PC-3 (cell line): ENCODE results near the gene DSCAM. TPM values are rescaled to one million over a fixed set of nuclear protein-coding genes. Genes with fewer than 3 reads are reported as not detected.

ENCODE experiments used
- ATAC-seq: fragments of 200-7000 bp; cut with Tn5 transposase; 2 replicates; pipeline ENCODE4 v1.9.1; 2020; ENCODE audit warnings: mild to moderate bottlenecking, moderate library complexity
- BruUV-seq: library from RNA; stranded (reverse); fragments of 400-500 nt; replicated peaks from 2 replicates; lab custom pipeline; 2021; lab: Mats Ljungman, UMichigan
- CTCF ChIA-PET: fragments of 300-600 bp; sonication (Branson Sonifier 250); formaldehyde crosslinking; loops from one replicate; lab custom pipeline; 2022; ENCODE audit warnings: antibody characterized with exemption; lab: Charles Lee
- POLR2A ChIA-PET: fragments of 300-600 bp; sonication (Branson Sonifier 250); formaldehyde crosslinking; loops from one replicate; lab custom pipeline; 2022; ENCODE audit warnings: antibody characterized with exemption; ENCODE audit not compliant: unreplicated experiment; lab: Charles Lee
- DNase-seq: peaks from one replicate; pipeline ENCODE4 v3.0.0-alpha.2; 2015
- H2AFZ ChIP-seq: fragments of 300-600 bp; sonication (generic); 2 replicates; pipeline ENCODE4 v1.6.0; 2016; ENCODE audit warnings: antibody characterized with exemption, low read length
- H3F3A ChIP-seq: fragments of 300-600 bp; sonication (generic); one replicate; pipeline ENCODE4 v1.6.0; 2017; ENCODE audit warnings: antibody characterized with exemption, low read length, control low read depth, mild to moderate bottlenecking; ENCODE audit not compliant: unreplicated experiment
- H3K27ac ChIP-seq: fragments of 300-600 bp; sonication (generic); 2 replicates; pipeline ENCODE4 v1.5.1; 2016; ENCODE audit warnings: mild to moderate bottlenecking, low read length
- H3K27me3 ChIP-seq: fragments of 300-600 bp; sonication (generic); 2 replicates; pipeline ENCODE4 v1.6.1; 2016; ENCODE audit warnings: low read length, mixed read lengths
- H3K36me3 ChIP-seq: fragments of 300-600 bp; sonication (generic); 2 replicates; pipeline ENCODE4 v1.6.1; 2016; ENCODE audit warnings: low read depth, mixed run types, low read length, mixed read lengths
- H3K4me1 ChIP-seq: fragments of 300-600 bp; sonication (generic); 2 replicates; pipeline ENCODE4 v1.5.1; 2016; ENCODE audit warnings: low read length; ENCODE audit not compliant: insufficient read depth
- H3K4me2 ChIP-seq: fragments of 300-600 bp; sonication (generic); 2 replicates; pipeline ENCODE4 v1.6.0; 2016; ENCODE audit warnings: low read length
- H3K4me3 ChIP-seq: fragments of 300-600 bp; sonication (generic); 2 replicates; pipeline ENCODE4 v1.5.1; 2016; ENCODE audit warnings: mild to moderate bottlenecking, low read length, mixed read lengths
- H3K79me2 ChIP-seq: fragments of 300-600 bp; sonication (generic); 2 replicates; pipeline ENCODE4 v1.6.1; 2017; ENCODE audit warnings: low read length, mixed read lengths
- H3K9ac ChIP-seq: fragments of 300-600 bp; sonication (generic); 2 replicates; pipeline ENCODE4 v1.6.0; 2016; ENCODE audit warnings: mild to moderate bottlenecking, low read length
- H3K9me2 ChIP-seq: fragments of 300-600 bp; sonication (generic); replicated peaks from 2 replicates; pipeline ENCODE4 v1.6.1; 2016; ENCODE audit warnings: mixed run types, low read length, mixed read lengths
- H3K9me3 ChIP-seq: fragments of 300-600 bp; sonication (generic); 2 replicates; pipeline ENCODE4 v1.6.1; 2016; ENCODE audit warnings: low read length, mixed read lengths
- H4K20me1 ChIP-seq: fragments of 300-600 bp; sonication (generic); 2 replicates; pipeline ENCODE4 v1.6.1; 2016; ENCODE audit warnings: low read length, mixed read lengths
- CTCF ChIP-seq: fragments of 300-600 bp; sonication (generic); conservative IDR thresholded peaks from 2 replicates; pipeline ENCODE4 v1.5.1; 2017; ENCODE audit warnings: antibody characterized with exemption, low read depth, mild to moderate bottlenecking, low read length
- EZH2 ChIP-seq: fragments of 300-600 bp; sonication (generic); IDR thresholded peaks from one replicate; pipeline ENCODE4 v1.6.1; 2017; ENCODE audit warnings: antibody characterized with exemption, mild to moderate bottlenecking, low read length; ENCODE audit not compliant: unreplicated experiment
- EZH2phosphoT487 ChIP-seq: fragments of 300-600 bp; sonication (generic); IDR thresholded peaks from 2 replicates; pipeline ENCODE4 v1.6.1; 2018; ENCODE audit warnings: mild to moderate bottlenecking, antibody characterized with exemption, low read length, borderline replicate concordance
- intact Hi-C: fragments of 100-400 bp; cut with micrococcal nuclease; formaldehyde crosslinking; loops from 2 replicates; pipeline ENCODE4 v1.9.0; 2023
- total RNA-seq: library from RNA; depleted of rRNA; stranded (reverse); fragments of >200 nt; gene quantifications from 2 replicates; pipeline ENCODE4 v1.2.3, GENCODE V29; 2014

The DSCAM gene
- total RNA-seq, 1 experiment from 2014 or later, result not detected

DNA sequence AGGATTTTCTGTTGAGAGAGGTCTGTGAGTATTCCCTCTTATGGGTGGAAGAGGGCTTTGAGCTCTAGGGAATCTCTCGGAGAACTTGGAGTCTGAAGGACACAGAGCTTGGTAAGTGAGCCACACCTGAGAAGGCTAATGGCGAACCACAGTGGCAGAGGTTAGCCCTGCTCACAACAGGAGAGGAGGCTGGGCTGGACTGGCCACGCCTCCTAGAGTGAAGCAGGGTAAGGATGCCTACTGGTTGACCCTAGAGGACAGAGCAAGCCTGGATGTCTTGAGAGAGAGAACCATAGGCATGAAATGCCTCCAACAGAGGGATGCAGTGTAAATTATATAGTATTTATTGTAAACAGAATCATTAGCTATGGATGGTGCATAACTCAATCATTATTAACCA, 747.1 kb downstream of the DSCAM start:
- no peak overlapping the region for H2AFZ ChIP-seq
- H3K9me3 ChIP-seq, result peaks cover 39% of the 10 kb centered on the region
- intact Hi-C loops, result no loop called here
- DNase-seq, result no peak
- ChIA-PET CTCF (no interaction called here), POLR2A (no interaction called here)
- no peak overlapping the region for H3K9ac ChIP-seq
- no peaks in the 10 kb centered on the region; the same call in 1 of the 2 replicates for H3K36me3 ChIP-seq
- no peak overlapping the region for H3K4me3 ChIP-seq
- no peaks in the 10 kb centered on the region for H3K4me1 ChIP-seq
- no peak for ATAC-seq
- no peaks in the 10 kb centered on the region for H3K27me3 ChIP-seq
- TF ChIP-seq EZH2 (no peak), EZH2phosphoT487 (no peak), CTCF (no peak)
- no peaks in the 10 kb centered on the region for H3K79me2 ChIP-seq
- H3K4me2 ChIP-seq, result no peak overlapping the region
- no peak overlapping the region for H3K27ac ChIP-seq
- H3F3A ChIP-seq, result no peaks in the 10 kb centered on the region
- no peaks in the 10 kb centered on the region for H4K20me1 ChIP-seq
- no peaks in the 10 kb centered on the region for H3K9me2 ChIP-seq
- no TSS peak for BruUV-seq

GRCh38 chr21:40095477-40095876, 751.5 kb downstream of the DSCAM start:
- no peak overlapping the region for H3K4me2 ChIP-seq
- ChIA-PET CTCF (no interaction called here), POLR2A (no interaction called here)
- no peaks in the 10 kb centered on the region for H4K20me1 ChIP-seq
- no peaks in the 10 kb centered on the region for H3K79me2 ChIP-seq
- no peaks in the 10 kb centered on the region for H3K27me3 ChIP-seq
- H2AFZ ChIP-seq, result no peak overlapping the region
- H3K27ac ChIP-seq, result no peak overlapping the region
- no peak overlapping the region for H3K9ac ChIP-seq
- ATAC-seq, result no peak
- no peaks in the 10 kb centered on the region; the same call in 1 of the 2 replicates for H3K36me3 ChIP-seq
- BruUV-seq, result no TSS peak
- H3K9me2 ChIP-seq, result no peaks in the 10 kb centered on the region
- no peaks in the 10 kb centered on the region for H3F3A ChIP-seq
- peaks cover 43% of the 10 kb centered on the region; the same call in 1 of the 2 replicates for H3K9me3 ChIP-seq
- DNase-seq, result no peak
- intact Hi-C loops, result no loop called here
- H3K4me1 ChIP-seq, result no peaks in the 10 kb centered on the region
- H3K4me3 ChIP-seq, result no peak overlapping the region
- TF ChIP-seq EZH2, result no peak
- no peak for TF ChIP-seq EZH2phosphoT487

- CTCF ChIA-PET, result no interaction called here
- intact Hi-C loops, result no loop called here
- DNase-seq, result no peak
- TF ChIP-seq CTCF (no peak), EZH2phosphoT487 (no peak), EZH2 (no peak)
- Histone ChIP-seq H3K4me2 (no peak overlapping the region), H3K36me3 (no peaks in the 10 kb centered on the region), H3F3A (no peaks in the 10 kb centered on the region), H4K20me1 (no peaks in the 10 kb centered on the region), H3K79me2 (no peaks in the 10 kb centered on the region), H3K9ac (no peak overlapping the region), H2AFZ (no peak overlapping the region), H3K9me3 (peaks cover 47% of the 10 kb centered on the region), H3K4me3 (no peak overlapping the region), H3K27me3 (no peaks in the 10 kb centered on the region), H3K9me2 (no peaks in the 10 kb centered on the region), H3K4me1 (no peaks in the 10 kb centered on the region), H3K27ac (no peak overlapping the region)
- BruUV-seq, result no TSS peak
- POLR2A ChIA-PET, result no interaction called here
- no peak for ATAC-seq
Observed at GRCh38 chr21:40080385-40080784, 766.6 kb downstream of the DSCAM start.
